Adrenal gland (tissue), 5 donors: ENCODE results near the gene SUPT6H.

Experiments used
- CTCF ChIP-seq, 6 experiments: fragments of 450-650 bp in 4 of 6; fragments of 200-600 bp in 2 of 6; sonication (generic) in 1 of 6; IDR thresholded peaks; 1 replicate in 5 of 6; 2 replicates in 1 of 6; pipeline versions ENCODE4 v1.5.1 to v1.8.0; 2016 to 2021; ENCODE audit warnings: antibody characterized with exemption in 6 of 6, mild to moderate bottlenecking in 2 of 6, moderate library complexity in 1 of 6
- POLR2A ChIP-seq, 2 donors: fragments of 450-650 bp; IDR thresholded peaks; one replicate each; pipeline ENCODE4 v1.6.1; 2017; ENCODE audit warnings: antibody characterized with exemption in 2 of 2, mild to moderate bottlenecking in 2 of 2, moderate library complexity in 1 of 2
- donor health status: DM: no; HTN: no; CAD: no.

GRCh38 chr17:28735242-28735722 is 73.3 kb downstream of the SUPT6H start:
- no peak for TF ChIP-seq CTCF (IDR thresholded peaks at IDR 0.05)
- no peak for TF ChIP-seq POLR2A (IDR thresholded peaks at IDR 0.05)
